H9 (cell line): ENCODE data around the gene OXSM. TPM values are rescaled to one million over a fixed set of nuclear protein-coding genes. Genes with fewer than 3 reads are reported as not detected.

Source experiments
- DNase-seq: peaks from one replicate; pipeline ENCODE4 v3.0.0-alpha.2; 2017
- H2AFZ ChIP-seq: one replicate; pipeline ENCODE4 v1.6.1; 2013; ENCODE audit warnings: mild to moderate bottlenecking, low read length, control low read depth, moderate library complexity
- H2AK5ac ChIP-seq: 2 replicates; pipeline ENCODE4 v1.6.1; 2013; ENCODE audit warnings: low read length, control low read depth, mixed read lengths; ENCODE audit not compliant: insufficient read length
- H2BK120ac ChIP-seq: one replicate; pipeline ENCODE4 v1.6.1; 2013; ENCODE audit warnings: low read depth, mild to moderate bottlenecking, low read length, control low read depth, inconsistent platforms; ENCODE audit not compliant: poor library complexity, severe bottlenecking
- H2BK12ac ChIP-seq: 2 replicates; pipeline ENCODE4 v1.6.1; 2013; ENCODE audit warnings: low read length, control low read depth, mixed read lengths, low read depth; ENCODE audit not compliant: insufficient read length
- H2BK15ac ChIP-seq: 2 replicates; pipeline ENCODE4 v1.6.1; 2013; ENCODE audit warnings: low read depth, low read length, control low read depth
- H2BK20ac ChIP-seq: one replicate; pipeline ENCODE4 v1.6.1; 2013; ENCODE audit warnings: low read depth, mild to moderate bottlenecking, low read length, control low read depth, inconsistent platforms; ENCODE audit not compliant: poor library complexity, severe bottlenecking
- H2BK5ac ChIP-seq: 2 replicates; pipeline ENCODE4 v1.6.1; 2013; ENCODE audit warnings: low read length, control low read depth, mixed read lengths; ENCODE audit not compliant: insufficient read length
- H3K14ac ChIP-seq: 2 replicates; pipeline ENCODE4 v1.6.1; 2013; ENCODE audit warnings: low read length, control low read depth; ENCODE audit not compliant: insufficient read depth
- H3K18ac ChIP-seq: 2 replicates; pipeline ENCODE4 v1.6.1; 2013; ENCODE audit warnings: low read depth, mild to moderate bottlenecking, mixed read lengths, low read length, control low read depth; ENCODE audit not compliant: insufficient read length
- H3K23ac ChIP-seq: 2 replicates; pipeline ENCODE4 v1.6.1; 2013; ENCODE audit warnings: low read length, control low read depth, mixed read lengths, low read depth; ENCODE audit not compliant: insufficient read length
- H3K23me2 ChIP-seq: 2 replicates; pipeline ENCODE4 v1.6.1; 2013; ENCODE audit warnings: low read depth, mild to moderate bottlenecking, mixed read lengths, low read length, control low read depth; ENCODE audit not compliant: insufficient read length, poor library complexity, severe bottlenecking
- H3K27ac ChIP-seq: 2 replicates; pipeline ENCODE4 v1.5.1; 2013; ENCODE audit warnings: low read length, control low read depth, mixed read lengths, low read depth; ENCODE audit not compliant: insufficient read length
- H3K27me3 ChIP-seq: 2 replicates; pipeline ENCODE4 v1.6.1; 2013; ENCODE audit warnings: low read length, control low read depth, inconsistent platforms; ENCODE audit not compliant: insufficient read depth
- H3K4ac ChIP-seq: 2 replicates; pipeline ENCODE4 v1.6.1; 2013; ENCODE audit warnings: low read depth, mild to moderate bottlenecking, control low read depth, inconsistent platforms, low read length, moderate library complexity
- H3K4me1 ChIP-seq: 2 replicates; pipeline ENCODE4 v1.6.1; 2013; ENCODE audit warnings: low read length, control low read depth, inconsistent platforms; ENCODE audit not compliant: insufficient read depth
- H3K4me2 ChIP-seq: 2 replicates; pipeline ENCODE4 v1.6.1; 2013; ENCODE audit warnings: low read length, control low read depth, mixed read lengths; ENCODE audit not compliant: insufficient read length, insufficient read depth
- H3K56ac ChIP-seq: 2 replicates; pipeline ENCODE4 v1.6.1; 2013; ENCODE audit warnings: low read depth, mild to moderate bottlenecking, mixed read lengths, low read length, control low read depth; ENCODE audit not compliant: insufficient read length
- H3K79me1 ChIP-seq: 2 replicates; pipeline ENCODE4 v1.6.1; 2013; ENCODE audit warnings: low read depth, mild to moderate bottlenecking, moderate library complexity, low read length, control low read depth, inconsistent platforms; ENCODE audit not compliant: insufficient read depth, poor library complexity, severe bottlenecking
- H3K79me2 ChIP-seq: 2 replicates; pipeline ENCODE4 v1.6.1; 2013; ENCODE audit warnings: low read length, control low read depth, inconsistent platforms; ENCODE audit not compliant: insufficient read depth
- H3K9ac ChIP-seq: 2 replicates; pipeline ENCODE4 v1.6.1; 2013; ENCODE audit warnings: low read length, control low read depth, mixed read lengths; ENCODE audit not compliant: insufficient read length; ENCODE audit errors: extremely low read depth
- H3K9me3 ChIP-seq: one replicate; pipeline ENCODE4 v1.6.1; 2013; ENCODE audit warnings: low read depth, low read length, inconsistent platforms; ENCODE audit not compliant: control insufficient read depth
- H3T11ph ChIP-seq: one replicate; pipeline ENCODE4 v1.6.1; 2013; ENCODE audit warnings: mild to moderate bottlenecking, low read length, control low read depth, inconsistent platforms
- H4K20me1 ChIP-seq: one replicate; pipeline ENCODE4 v1.6.1; 2013; ENCODE audit not compliant: control insufficient read depth, insufficient read length, insufficient read depth
- H4K5ac ChIP-seq: 2 replicates; pipeline ENCODE4 v1.6.1; 2013; ENCODE audit warnings: low read depth, mild to moderate bottlenecking, mixed read lengths, low read length, control low read depth; ENCODE audit not compliant: insufficient read length
- H4K8ac ChIP-seq: replicated peaks from 2 replicates; pipeline ENCODE4 v1.6.1; 2013; ENCODE audit warnings: low read length, control low read depth, mixed read lengths, low read depth; ENCODE audit not compliant: insufficient read length
- H4K91ac ChIP-seq: 2 replicates; pipeline ENCODE4 v1.6.1; 2013; ENCODE audit warnings: low read depth, mild to moderate bottlenecking, moderate library complexity, mixed read lengths, low read length, control low read depth; ENCODE audit not compliant: insufficient read length
- H3K27ac Mint-ChIP-seq, 3 experiments: 2 replicates in 2 of 3; 3 replicates in 1 of 3; pipeline ENCODE4 v1.8.0; 2020 to 2021; ENCODE audit warnings: mixed read lengths in 3 of 3, mild to moderate bottlenecking in 1 of 3, moderate library complexity in 1 of 3
- H3K27me3 Mint-ChIP-seq: 2 replicates; pipeline ENCODE4 v1.8.0; 2021; ENCODE audit warnings: low read depth, mild to moderate bottlenecking, moderate library complexity, mixed read lengths
- H3K36me3 Mint-ChIP-seq, 3 experiments: 2 replicates in 2 of 3; 3 replicates in 1 of 3; pipeline ENCODE4 v1.8.0; 2020 to 2021; ENCODE audit warnings: low read depth in 3 of 3, mixed read lengths in 3 of 3; ENCODE audit not compliant: insufficient read depth in 1 of 3
- H3K4me1 Mint-ChIP-seq, 2 experiments: 2 replicates each; pipeline ENCODE4 v1.8.0; 2020; ENCODE audit warnings: mixed read lengths in 2 of 2
- H3K4me3 Mint-ChIP-seq, 2 experiments: 2 replicates in 1 of 2; 3 replicates in 1 of 2; pipeline ENCODE4 v1.8.0; 2020 to 2021; ENCODE audit warnings: mild to moderate bottlenecking in 2 of 2, mixed read lengths in 2 of 2, moderate library complexity in 1 of 2
- H3K9me3 Mint-ChIP-seq, 2 experiments: 2 replicates in 1 of 2; 3 replicates in 1 of 2; pipeline ENCODE4 v1.8.0; 2020; ENCODE audit warnings: mild to moderate bottlenecking in 2 of 2, mixed read lengths in 2 of 2, moderate library complexity in 1 of 2
- CTCF ChIP-seq: fragments of 200-600 bp; sonication (generic); conservative IDR thresholded peaks from 3 replicates; pipeline ENCODE4 v1.8.0; 2021; ENCODE audit warnings: antibody characterized with exemption, mild to moderate bottlenecking
- WGBS: extraction: QIAGEN DNeasy Blood & Tissue Kit; methylation state at CpG from one replicate; pipeline ENCODE4 v1.1.7; 2013; ENCODE audit warnings: missing lambda C conversion rate, low lambda C conversion rate, mixed read lengths; ENCODE audit not compliant: insufficient read length; ENCODE audit errors: extremely low coverage; 5-methylcytosine and 5-hydroxymethylcytosine counted together
- total RNA-seq: library from RNA; stranded (reverse); gene quantifications from 2 replicates; pipeline ENCODE4 v1.2.1, GENCODE V29; 2021

Gene OXSM
- total RNA-seq, 1 experiment from 2014 or later, result 2.5 TPM

GRCh38 chr3:25744470-25744869 lies 45.4 kb upstream of the OXSM start:
- Histone ChIP-seq H2BK15ac (no peak overlapping the region), H2BK5ac (no peak overlapping the region), H4K20me1 (no peaks in the 10 kb centered on the region), H4K8ac (no peak overlapping the region), H3K4me1 (no peaks in the 10 kb centered on the region; the same call in 1 of the 2 replicates), H2BK20ac (no peak overlapping the region), H4K5ac (no peak overlapping the region), H3K23me2 (no peaks in the 10 kb centered on the region), H3K4ac (no peak overlapping the region), H3T11ph (no peak overlapping the region), H3K56ac (no peak overlapping the region), H3K23ac (no peak overlapping the region), H4K91ac (no peak overlapping the region), H3K4me2 (no peak overlapping the region), H3K18ac (no peak overlapping the region), H3K14ac (no peak overlapping the region), H2AFZ (no peak overlapping the region), H3K9me3 (no peaks in the 10 kb centered on the region), H3K27ac (no peak overlapping the region), H3K79me1 (no peaks in the 10 kb centered on the region), H3K27me3 (no peaks in the 10 kb centered on the region), H2AK5ac (no peak overlapping the region), H2BK12ac (no peak overlapping the region), H3K9ac (no peak overlapping the region), H3K79me2 (no peaks in the 10 kb centered on the region), H2BK120ac (no peak overlapping the region)
- H3K36me3 Mint-ChIP-seq, result peaks cover 4 to 16% (median 15%) of the 10 kb centered on the region in 3 experiments
- no peak overlapping the region for H3K27ac Mint-ChIP-seq
- TF ChIP-seq CTCF, result no peak
- H3K27me3 Mint-ChIP-seq, result no peaks in the 10 kb centered on the region
- H3K9me3 Mint-ChIP-seq, result no peaks in the 10 kb centered on the region; a peak in 1 of 5 replicates
- H3K4me3 Mint-ChIP-seq, result no peak overlapping the region
- no CpG with 5 or more reads among the region's 3 CpGs for WGBS
- no peak for DNase-seq
- H3K4me1 Mint-ChIP-seq, result peaks cover 20 to 21% of the 10 kb centered on the region in 2 experiments
